Kidney (tissue), 22 donors: Measurements from ENCODE around the gene TEDC2. TPM values are rescaled to one million over a fixed set of nuclear protein-coding genes. Genes with fewer than 3 reads are reported as not detected.
A peak's percentile ranks its signal among the peaks of the same experiment; 100 is the strongest.

Experiments
- DNase-seq, 5 donors: peaks; one replicate each; pipeline ENCODE4 v3.0.0-alpha.2; 2013 to 2020
- FAIRE-seq: peaks from 2 replicates; lab custom pipeline; 2012; peaks lifted over from hg19 to GRCh38; lab: Jason Lieb, UNC
- H3K27ac ChIP-seq, 2 donors: one replicate each; pipeline ENCODE4 v1.7.0; 2013; ENCODE audit warnings: low read depth in 2 of 2, low read length in 2 of 2, inconsistent platforms in 1 of 2
- H3K27me3 ChIP-seq: one replicate; pipeline ENCODE4 v1.7.1; 2013; ENCODE audit warnings: low read length, inconsistent platforms; ENCODE audit not compliant: control insufficient read depth, insufficient read depth
- H3K36me3 ChIP-seq, 3 donors: one replicate each; pipeline versions ENCODE4 v1.7.0 to v1.7.1; 2013; ENCODE audit warnings: low read length in 3 of 3, control low read depth in 1 of 3, inconsistent platforms in 1 of 3; ENCODE audit not compliant: insufficient read depth in 3 of 3, control insufficient read depth in 2 of 3
- H3K4me1 ChIP-seq, 3 donors: one replicate each; pipeline versions ENCODE4 v1.7.0 to v1.7.1; 2013; ENCODE audit warnings: low read length in 3 of 3, inconsistent platforms in 1 of 3, low read depth in 1 of 3; ENCODE audit not compliant: control insufficient read depth in 2 of 3, insufficient read depth in 2 of 3
- H3K4me3 ChIP-seq, 3 donors: one replicate each; pipeline versions ENCODE4 v1.7.0 to v1.8.1; 2013; ENCODE audit warnings: low read length in 3 of 3, control low read depth in 1 of 3, inconsistent platforms in 1 of 3
- H3K9ac ChIP-seq, 3 donors: one replicate each; pipeline versions ENCODE4 v1.7.0 to v1.7.1; 2013; ENCODE audit warnings: low read length in 3 of 3, control low read depth in 1 of 3, inconsistent platforms in 1 of 3
- H3K9me3 ChIP-seq, 3 donors: one replicate each; pipeline versions ENCODE4 v1.7.0 to v1.7.1; 2013; ENCODE audit warnings: low read length in 3 of 3, control low read depth in 1 of 3, inconsistent platforms in 1 of 3; ENCODE audit not compliant: control insufficient read depth in 2 of 3, insufficient read depth in 1 of 3
- intact Hi-C: fragments of 100-400 bp; cut with DNase I; formaldehyde crosslinking; loops from one replicate; pipeline ENCODE4 v1.11.1; 2022
- long read RNA-seq, 10 donors: library from polyadenylated mRNA in 1 of 10; unstranded in 1 of 10; transcript quantifications; one replicate each; pipeline ENCODE4 v2.0.0 and lab custom pipeline, GENCODE V29; 2021 to 2026
- polyA plus RNA-seq: library from polyadenylated mRNA; stranded (reverse); fragments of 350-450 nt; fragmentation: Illumina TruSeq; extraction: RNeasy Lipid Tissue Mini Kit (QIAGEN cat#74804); gene quantifications from one replicate; pipeline ENCODE4 v1.2.3, GENCODE V29; 2014; ENCODE audit warnings: low read depth, low replicate concordance; ENCODE audit not compliant: insufficient read depth
- total RNA-seq: library from RNA; stranded (reverse); fragmentation: NEBNext Ultra II Directional; extraction: Animal tissue kit (Norgen Biotek cat#: 25700); gene quantifications from one replicate; pipeline ENCODE4 v1.2.1, GENCODE V29; 2021
- TF ChIP-seq, protein P1 (sequence below): IDR thresholded peaks from 3 replicates; pipeline ENCODE4 v1.5.1; 2012; ENCODE audit warnings: mild to moderate bottlenecking, moderate library complexity, borderline replicate concordance; ENCODE audit not compliant: insufficient read depth; ENCODE audit errors: extremely low read depth
- donor health status: control.
- donor health status: control.
- donor health status: control.
- donor health status: control.
- donor health status: control.
- donor health status: DM: yes; HTN: yes; CAD: no.
- donor health status: Normal renal cell carcinoma (clear cell type).

The TEDC2 gene, protein sequence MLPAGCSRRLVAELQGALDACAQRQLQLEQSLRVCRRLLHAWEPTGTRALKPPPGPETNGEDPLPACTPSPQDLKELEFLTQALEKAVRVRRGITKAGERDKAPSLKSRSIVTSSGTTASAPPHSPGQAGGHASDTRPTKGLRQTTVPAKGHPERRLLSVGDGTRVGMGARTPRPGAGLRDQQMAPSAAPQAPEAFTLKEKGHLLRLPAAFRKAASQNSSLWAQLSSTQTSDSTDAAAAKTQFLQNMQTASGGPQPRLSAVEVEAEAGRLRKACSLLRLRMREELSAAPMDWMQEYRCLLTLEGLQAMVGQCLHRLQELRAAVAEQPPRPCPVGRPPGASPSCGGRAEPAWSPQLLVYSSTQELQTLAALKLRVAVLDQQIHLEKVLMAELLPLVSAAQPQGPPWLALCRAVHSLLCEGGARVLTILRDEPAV
- total RNA-seq (1.4 TPM), polyA plus RNA-seq (1.7 TPM)
- long read RNA-seq, donor 1, partial matches to known transcripts = 0 of 5 reads
- long read RNA-seq, donor 1, other reads (novel, unspliced or antisense) = 0 of 5 reads
- long read RNA-seq, donor 2, partial matches to known transcripts = 0 of 2 reads
- long read RNA-seq, donor 2, other reads (novel, unspliced or antisense) = 0 of 2 reads
- long read RNA-seq, donor 3, partial matches to known transcripts = 0 of 1 reads
- long read RNA-seq, donor 3, other reads (novel, unspliced or antisense) = 0 of 1 reads
- long read RNA-seq, donor 4, partial matches to known transcripts = 0 of 1 reads
- long read RNA-seq, donor 4, other reads (novel, unspliced or antisense) = 0 of 1 reads
- long read RNA-seq, donor 5 = 0 reads
- long read RNA-seq, donor 6 = 0 reads
- long read RNA-seq, donor 7 = 0 reads
- long read RNA-seq, donor 8, partial matches to known transcripts = 0 of 3 reads
- long read RNA-seq, donor 8, other reads (novel, unspliced or antisense) = 0 of 3 reads
- long read RNA-seq, donor 9, partial matches to known transcripts = 0 of 3 reads
- long read RNA-seq, donor 9, other reads (novel, unspliced or antisense) = 0 of 3 reads
- long read RNA-seq, donor 10, partial matches to known transcripts = 0 of 2 reads
- long read RNA-seq, donor 10, other reads (novel, unspliced or antisense) = 0 of 2 reads

DNA sequence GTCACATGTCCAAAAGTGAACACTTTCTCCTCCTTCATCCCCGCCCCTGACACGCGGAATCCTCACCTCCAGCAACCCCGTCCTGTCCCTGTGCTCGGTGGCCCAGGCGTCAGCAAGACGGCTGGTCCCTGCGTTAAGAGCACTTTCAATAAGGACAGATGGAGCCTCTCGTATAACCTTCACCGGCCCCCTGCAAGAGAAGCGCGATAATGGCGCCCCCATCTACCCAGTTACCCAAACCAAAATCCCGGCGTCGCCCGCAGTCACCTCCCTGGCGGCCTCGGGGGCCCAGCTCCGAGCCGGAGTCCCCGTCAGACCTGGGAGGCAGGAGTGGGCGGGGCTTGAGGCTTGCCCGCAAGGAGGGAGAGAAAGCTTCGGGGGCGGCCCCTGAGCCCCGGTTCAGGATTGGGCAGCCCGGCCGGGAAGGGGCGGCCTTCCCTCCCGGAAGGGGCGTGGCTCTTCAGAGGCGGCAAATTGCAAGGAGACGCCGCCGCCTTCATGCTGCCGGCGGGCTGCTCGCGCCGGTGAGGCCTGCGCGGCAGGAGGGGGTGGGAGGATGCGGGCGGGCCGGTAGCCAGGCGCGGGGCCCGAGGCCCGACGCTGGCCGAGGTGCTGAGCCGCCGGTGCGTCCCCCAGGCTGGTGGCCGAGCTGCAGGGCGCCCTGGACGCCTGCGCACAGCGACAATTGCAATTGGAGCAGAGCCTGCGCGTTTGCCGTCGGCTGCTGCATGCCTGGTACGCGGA is at the start of gene TEDC2:
TSS of gene TEDC2 (plus strand) at position 463 of the 744 bp plus-strand sequence. CDS start at position 499, 36 bp downstream.
- FAIRE-seq = peak; percentile 83
- no peaks in the 10 kb centered on the region for H3K27me3 ChIP-seq

DNA sequence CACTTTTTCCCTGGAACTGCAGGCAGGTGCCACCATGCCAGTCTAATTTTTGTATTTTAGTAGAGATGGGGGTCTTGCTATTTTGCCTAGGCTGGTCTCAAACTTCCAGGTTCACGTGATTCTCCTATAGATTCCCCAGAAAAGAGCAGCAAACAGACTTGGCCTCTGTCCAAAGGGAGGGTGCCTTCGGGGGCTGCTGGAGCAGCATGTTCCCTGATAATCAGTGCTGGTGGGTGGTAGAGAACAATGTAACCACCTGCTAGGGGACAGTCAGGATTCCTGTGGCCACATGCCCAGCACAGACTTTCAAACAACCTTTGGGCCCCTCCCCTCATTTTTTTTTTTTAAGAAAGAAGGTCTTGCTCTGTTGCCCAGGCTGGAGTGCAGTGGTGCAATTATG is 44.8 kb upstream of the TEDC2 start:
- no peak overlapping the region for H3K9ac ChIP-seq
- H3K9me3 ChIP-seq = no peaks in the 10 kb centered on the region
- no peak overlapping the region for H3K27ac ChIP-seq
- H3K36me3 ChIP-seq = no peaks in the 10 kb centered on the region
- H3K4me3 ChIP-seq = no peak overlapping the region
- H3K4me1 ChIP-seq = no peaks in the 10 kb centered on the region
- TF ChIP-seq, protein P1, sequence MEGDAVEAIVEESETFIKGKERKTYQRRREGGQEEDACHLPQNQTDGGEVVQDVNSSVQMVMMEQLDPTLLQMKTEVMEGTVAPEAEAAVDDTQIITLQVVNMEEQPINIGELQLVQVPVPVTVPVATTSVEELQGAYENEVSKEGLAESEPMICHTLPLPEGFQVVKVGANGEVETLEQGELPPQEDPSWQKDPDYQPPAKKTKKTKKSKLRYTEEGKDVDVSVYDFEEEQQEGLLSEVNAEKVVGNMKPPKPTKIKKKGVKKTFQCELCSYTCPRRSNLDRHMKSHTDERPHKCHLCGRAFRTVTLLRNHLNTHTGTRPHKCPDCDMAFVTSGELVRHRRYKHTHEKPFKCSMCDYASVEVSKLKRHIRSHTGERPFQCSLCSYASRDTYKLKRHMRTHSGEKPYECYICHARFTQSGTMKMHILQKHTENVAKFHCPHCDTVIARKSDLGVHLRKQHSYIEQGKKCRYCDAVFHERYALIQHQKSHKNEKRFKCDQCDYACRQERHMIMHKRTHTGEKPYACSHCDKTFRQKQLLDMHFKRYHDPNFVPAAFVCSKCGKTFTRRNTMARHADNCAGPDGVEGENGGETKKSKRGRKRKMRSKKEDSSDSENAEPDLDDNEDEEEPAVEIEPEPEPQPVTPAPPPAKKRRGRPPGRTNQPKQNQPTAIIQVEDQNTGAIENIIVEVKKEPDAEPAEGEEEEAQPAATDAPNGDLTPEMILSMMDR = no peak
- FAIRE-seq = no peak
- no peak for DNase-seq
- intact Hi-C loops = no loop called here
- no peaks in the 10 kb centered on the region for H3K27me3 ChIP-seq

More for the DNA sequence above, at the start of gene TEDC2:
- no peak within 1 kb of the TSS for H3K27ac ChIP-seq
- peak within 1 kb of the TSS; percentile 42 to 79 (median 75) for H3K4me3 ChIP-seq
- peak within 1 kb of the TSS; percentile 6 to 80 (median 49) for H3K9ac ChIP-seq
- TF ChIP-seq, protein P1 = no peak
- intact Hi-C loops = no loop called here
- peak; percentile 96 to 99 (median 97) for DNase-seq
- H3K4me1 ChIP-seq = peaks cover 0 to 6% (median 0%) of the 10 kb centered on the region in 3 donors
- no peaks in the 10 kb centered on the region for H3K9me3 ChIP-seq
- H3K36me3 ChIP-seq = no peaks in the 10 kb centered on the region

DNA sequence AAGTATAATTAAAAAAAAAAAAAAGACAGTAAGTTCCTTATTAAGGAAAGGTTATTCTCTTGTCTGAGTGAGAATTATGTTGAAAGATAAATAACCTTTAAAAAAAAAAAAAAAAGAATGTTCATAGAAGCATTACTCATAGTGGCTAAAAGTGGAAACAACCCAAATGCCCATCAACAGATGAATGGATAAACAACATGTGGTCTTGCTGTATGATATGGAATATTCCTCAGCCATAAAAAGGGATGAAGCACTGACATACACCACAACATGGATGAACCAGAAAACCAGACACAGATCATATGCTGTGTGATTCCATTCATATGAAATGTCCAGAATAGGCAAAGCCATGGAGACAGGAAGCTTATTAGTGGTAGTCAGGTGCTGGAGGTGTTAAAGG is 39.9 kb upstream of the TEDC2 start:
- intact Hi-C loops = no loop called here
- FAIRE-seq (no peak), DNase-seq (no peak)
- no peaks in the 10 kb centered on the region for H3K9me3 ChIP-seq
- TF ChIP-seq, protein P1 = no peak
- no peaks in the 10 kb centered on the region for H3K4me1 ChIP-seq
- H3K9ac ChIP-seq = no peak overlapping the region
- no peak overlapping the region for H3K27ac ChIP-seq
- no peaks in the 10 kb centered on the region for H3K27me3 ChIP-seq
- H3K4me3 ChIP-seq = no peak overlapping the region
- H3K36me3 ChIP-seq = no peaks in the 10 kb centered on the region
